HCT116 (cell line): Measurements from ENCODE around the gene ARL6. TPM values are rescaled to one million over a fixed set of nuclear protein-coding genes. Genes with fewer than 3 reads are reported as not detected.
A peak's percentile ranks its signal among the peaks of the same experiment; 100 is the strongest.

Experiments
- ATAC-seq: fragments of 200-7000 bp; cut with Tn5 transposase; 2 replicates; pipeline ENCODE4 v1.9.1; 2020; ENCODE audit warnings: mild to moderate bottlenecking, moderate library complexity
- Bru-seq: library from RNA; stranded (reverse); fragments of 400-500 nt; gene quantifications from one replicate; lab custom pipeline; 2021; lab: Mats Ljungman, UMichigan
- BruChase-seq, 2 experiments: library from RNA; stranded (reverse); fragments of 400-500 nt; gene quantifications; one replicate each; lab custom pipeline; 2021; lab: Mats Ljungman, UMichigan
- BruUV-seq: library from RNA; stranded (reverse); fragments of 400-500 nt; replicated peaks from 2 replicates; lab custom pipeline; 2021; lab: Mats Ljungman, UMichigan
- CTCF ChIA-PET: fragments of 300-600 bp; sonication (Branson Sonifier 250); formaldehyde crosslinking; loops from one replicate; lab custom pipeline; 2021; ENCODE audit warnings: antibody characterized with exemption; lab: Charles Lee
- POLR2A ChIA-PET: fragments of 300-600, 350-600 bp; sonication (Branson Sonifier 250); formaldehyde crosslinking; loops from one replicate; lab custom pipeline; 2021; ENCODE audit warnings: antibody characterized with exemption; lab: Charles Lee
- RAD21 ChIA-PET, 2 experiments: fragments of 300-600 bp; sonication (Branson Sonifier 250); formaldehyde crosslinking; loops; one replicate each; lab custom pipeline; 2023; ENCODE audit warnings: low total read pairs in 2 of 2; ENCODE audit not compliant: uncharacterized antibody in 2 of 2, unreplicated experiment in 2 of 2, low non-redundant PET in 1 of 2; lab: Charles Lee
- DNase-seq: peaks from one replicate; pipeline ENCODE4 v3.0.0-alpha.2; 2010; ENCODE audit warnings: low read depth, low spot score
- H2AFZ ChIP-seq: fragments of 200-600 bp; shearing (Covaris generic), sonication (generic); 2 replicates; pipeline ENCODE4 v1.6.1; 2017; ENCODE audit warnings: low read depth, mixed run types, mixed read lengths, antibody characterized with exemption, low read length; ENCODE audit not compliant: poor library complexity, severe bottlenecking
- H3K27ac ChIP-seq: 2 replicates; pipeline ENCODE4 v1.5.1; 2012; ENCODE audit warnings: low read depth, low read length
- H3K27me3 ChIP-seq: fragments of 200-600 bp; sonication (generic); 2 replicates; pipeline ENCODE4 v1.6.1; 2016; ENCODE audit warnings: mixed run types, low read length, mixed read lengths; ENCODE audit not compliant: insufficient read depth
- H3K36me3 ChIP-seq, 2 experiments: fragments of 200-500 bp in 1 of 2; fragments of 200-600 bp in 1 of 2; sonication (Bioruptor generic) in 1 of 2; sonication (generic) in 1 of 2; 2 replicates each; pipeline versions ENCODE4 v1.5.1 to v1.6.1; 2014 to 2016; ENCODE audit warnings: low read length in 2 of 2, inconsistent platforms in 1 of 2, mixed read lengths in 1 of 2, mixed run types in 1 of 2; ENCODE audit not compliant: insufficient read depth in 2 of 2, control insufficient read depth in 1 of 2
- H3K4me1 ChIP-seq, 2 experiments: fragments of 200-600 bp in 1 of 2; sonication (generic) in 1 of 2; 2 replicates each; pipeline versions ENCODE4 v1.5.1 to v1.6.1; 2012 to 2017; ENCODE audit warnings: low read length in 2 of 2, inconsistent platforms in 1 of 2, mild to moderate bottlenecking in 1 of 2, mixed read lengths in 1 of 2, mixed run types in 1 of 2, moderate library complexity in 1 of 2; ENCODE audit not compliant: insufficient read depth in 2 of 2, control insufficient read depth in 1 of 2
- H3K4me2 ChIP-seq: fragments of 200-600 bp; sonication (generic); 2 replicates; pipeline ENCODE4 v1.6.1; 2017; ENCODE audit warnings: mixed run types, low read length, mixed read lengths
- H3K4me3 ChIP-seq, 2 experiments: fragments of 200-600 bp in 1 of 2; sonication (generic) in 1 of 2; replicated peaks in 1 of 2; 2 replicates each; pipeline ENCODE4 v1.5.1; 2011 to 2016; ENCODE audit warnings: low read length in 2 of 2, control low read depth in 1 of 2, low read depth in 1 of 2, mild to moderate bottlenecking in 1 of 2, mixed read lengths in 1 of 2, mixed run types in 1 of 2
- H3K79me2 ChIP-seq: fragments of 200-600 bp; sonication (generic); 2 replicates; pipeline ENCODE4 v1.6.1; 2017; ENCODE audit warnings: mild to moderate bottlenecking, mixed run types, low read length, moderate library complexity, mixed read lengths; ENCODE audit not compliant: insufficient read depth
- H3K9ac ChIP-seq: fragments of 200-600 bp; sonication (generic); 2 replicates; pipeline ENCODE4 v1.6.1; 2016; ENCODE audit warnings: low read length, mixed read lengths
- H3K9me2 ChIP-seq: fragments of 200-600 bp; sonication (generic), shearing (Covaris generic); 2 replicates; pipeline ENCODE4 v1.6.1; 2017; ENCODE audit warnings: mixed run types, mild to moderate bottlenecking, moderate library complexity; ENCODE audit not compliant: insufficient read depth
- H3K9me3 ChIP-seq, 2 experiments: fragments of 200-500 bp in 1 of 2; fragments of 200-600 bp in 1 of 2; sonication (Bioruptor generic) in 1 of 2; sonication (generic) in 1 of 2; 2 replicates each; pipeline ENCODE4 v1.6.1; 2014 to 2017; ENCODE audit warnings: low read length in 2 of 2, mixed read lengths in 2 of 2, inconsistent platforms in 1 of 2, low read depth in 1 of 2, mild to moderate bottlenecking in 1 of 2, mixed run types in 1 of 2, moderate library complexity in 1 of 2; ENCODE audit not compliant: control insufficient read depth in 1 of 2, insufficient read depth in 1 of 2
- H4K20me1 ChIP-seq: fragments of 200-600 bp; sonication (generic), shearing (Covaris generic); 2 replicates; pipeline ENCODE4 v1.6.1; 2017; ENCODE audit warnings: mixed run types, mild to moderate bottlenecking, moderate library complexity; ENCODE audit not compliant: insufficient read depth
- CBX3 ChIP-seq: IDR thresholded peaks from 2 replicates; pipeline ENCODE4 v1.6.1; 2012; ENCODE audit warnings: low read depth
- CEBPB ChIP-seq: IDR thresholded peaks from 2 replicates; pipeline ENCODE4 v1.6.1; 2012; ENCODE audit warnings: low read depth
- EGR1 ChIP-seq: IDR thresholded peaks from 2 replicates; pipeline ENCODE4 v1.6.1; 2012; ENCODE audit warnings: low read depth
- ELF1 ChIP-seq: IDR thresholded peaks from 2 replicates; pipeline ENCODE4 v1.6.1; 2012; ENCODE audit warnings: low read depth, borderline replicate concordance
- EZH2 ChIP-seq: fragments of 200-600 bp; sonication (generic); IDR thresholded peaks from 2 replicates; pipeline ENCODE4 v1.6.1; 2017; ENCODE audit warnings: antibody characterized with exemption, mixed run types
- EZH2phosphoT487 ChIP-seq: fragments of 200-600 bp; IDR thresholded peaks from 2 replicates; pipeline ENCODE4 v1.6.1; 2018; ENCODE audit warnings: antibody characterized with exemption, borderline replicate concordance
- POLR2AphosphoS5 ChIP-seq: IDR thresholded peaks from 2 replicates; pipeline ENCODE4 v1.6.1; 2011; ENCODE audit warnings: mild to moderate bottlenecking, low read depth, low read length, moderate library complexity
- RAD21 ChIP-seq: IDR thresholded peaks from 2 replicates; pipeline ENCODE4 v1.6.1; 2012; ENCODE audit warnings: low read depth, mild to moderate bottlenecking
- SIN3A ChIP-seq: IDR thresholded peaks from 2 replicates; pipeline ENCODE4 v1.6.1; 2012; ENCODE audit warnings: low read depth
- SP1 ChIP-seq: IDR thresholded peaks from 2 replicates; pipeline ENCODE4 v1.6.1; 2012; ENCODE audit warnings: low read depth
- YY1 ChIP-seq: IDR thresholded peaks from 2 replicates; pipeline ENCODE4 v1.6.1; 2011; ENCODE audit warnings: low read length, low read depth, moderate library complexity, mild to moderate bottlenecking; ENCODE audit not compliant: insufficient replicate concordance; ENCODE audit errors: extremely low read depth
- intact Hi-C: fragments of 100-400 bp; cut with micrococcal nuclease; formaldehyde crosslinking; loops from 2 replicates; pipeline ENCODE4 v1.10.0; 2022
- long read RNA-seq: library from polyadenylated mRNA; unstranded; transcript quantifications from one replicate; pipeline ENCODE4 v2.0.0, GENCODE V29; 2021; ENCODE audit not compliant: unreplicated experiment
- polyA plus RNA-seq: library from polyadenylated mRNA; unstranded; fragments of >200 nt; gene quantifications from 2 replicates; pipeline ENCODE4 v1.2.1, GENCODE V29; 2012; ENCODE audit warnings: missing spikeins
- total RNA-seq: library from RNA; stranded (reverse); gene quantifications from one replicate; pipeline ENCODE4 v1.2.1, GENCODE V29; 2021; ENCODE audit not compliant: unreplicated experiment
- TF ChIP-seq, protein P1 (sequence below): IDR thresholded peaks from 2 replicates; pipeline ENCODE4 v1.6.1; 2012
- TF ChIP-seq, protein P2 (sequence below): IDR thresholded peaks from 2 replicates; pipeline ENCODE4 v1.6.1; 2011; ENCODE audit warnings: mild to moderate bottlenecking, low read length, moderate library complexity; ENCODE audit not compliant: insufficient replicate concordance; ENCODE audit errors: extremely low read depth
- TF ChIP-seq, protein P3 (sequence below): IDR thresholded peaks from 2 replicates; pipeline ENCODE4 v1.6.1; 2012; ENCODE audit warnings: low read depth
- TF ChIP-seq, protein P4 (sequence below): IDR thresholded peaks from 2 replicates; pipeline ENCODE4 v1.6.1; 2012

Gene ARL6, protein sequence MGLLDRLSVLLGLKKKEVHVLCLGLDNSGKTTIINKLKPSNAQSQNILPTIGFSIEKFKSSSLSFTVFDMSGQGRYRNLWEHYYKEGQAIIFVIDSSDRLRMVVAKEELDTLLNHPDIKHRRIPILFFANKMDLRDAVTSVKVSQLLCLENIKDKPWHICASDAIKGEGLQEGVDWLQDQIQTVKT
- total RNA-seq (2.9 TPM), Bru-seq, nascent RNA (percentile 34 among the genes with signal in this experiment), BruChase-seq, experiment 1, labeled RNA remaining after a 6-hour chase (percentile 43 among the genes with signal in this experiment), BruChase-seq, experiment 2, labeled RNA remaining after a 2-hour chase (percentile 47 among the genes with signal in this experiment)
- polyA plus RNA-seq = 0.80 and 1.4 TPM in 2 replicates
- long read RNA-seq, full-length matches to known transcripts = 5 of 7 reads
- long read RNA-seq, partial matches to known transcripts = 0 of 7 reads
- long read RNA-seq, other reads (novel, unspliced or antisense) = 2 of 7 reads

DNA sequence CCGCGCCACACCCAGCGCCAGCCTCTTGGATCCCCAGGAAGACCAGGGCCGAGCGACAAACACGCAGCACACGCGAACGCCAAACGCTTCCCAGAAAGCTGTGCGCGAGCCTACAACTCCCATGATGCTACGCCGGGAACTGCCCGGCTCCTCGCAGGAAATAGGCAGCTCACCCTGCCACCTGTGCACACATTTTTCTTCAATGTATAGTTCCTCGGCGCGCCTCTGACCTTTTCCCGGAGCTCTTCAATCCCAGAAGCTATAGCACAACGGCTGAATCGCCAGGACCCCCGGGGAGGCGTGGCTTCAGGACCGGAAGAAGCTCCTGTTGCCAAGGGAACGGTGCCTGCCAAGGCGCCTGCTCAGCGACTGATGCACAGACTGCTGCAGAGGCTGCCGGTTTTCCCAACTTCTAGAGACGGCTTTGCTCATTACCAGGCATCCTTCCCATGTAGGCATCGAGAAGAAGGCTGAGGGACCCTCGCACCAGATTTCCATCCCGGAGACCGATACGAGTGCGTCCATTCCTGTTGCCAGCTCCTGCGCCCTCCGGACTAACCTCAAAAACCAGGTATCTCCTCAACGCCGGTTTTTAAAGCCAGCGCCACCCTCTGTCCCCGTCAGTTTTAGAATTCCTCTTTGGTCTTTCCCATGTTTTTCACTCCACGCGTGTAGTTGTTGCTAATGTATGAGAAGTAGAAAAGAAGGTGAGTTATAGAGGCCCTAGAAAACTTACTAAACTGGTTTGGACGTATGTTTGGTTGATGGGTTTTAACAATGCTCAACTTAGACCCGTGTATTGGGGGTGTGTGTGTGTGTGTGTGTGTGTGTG, at the start of gene ARL6:
TSS of gene ARL6 (plus strand) at position 352 of the 832 bp plus-strand sequence. CDS start 3,350 bp downstream, outside the sequence.
- H3K36me3 ChIP-seq = no peaks in the 10 kb centered on the region
- H4K20me1 ChIP-seq = no peaks in the 10 kb centered on the region
- H3K9me2 ChIP-seq = no peaks in the 10 kb centered on the region
- peak within 1 kb of the TSS; percentile 47 for H3K9ac ChIP-seq
- TF ChIP-seq ELF1 (peak; percentile 49; the same call in 1 of the 2 replicates), POLR2AphosphoS5 (peak; percentile 50; the same call in 1 of the 2 replicates), EZH2phosphoT487 (no peak), EZH2 (no peak), YY1 (no peak), SIN3A (no peak), CEBPB (no peak), CBX3 (no peak), RAD21 (no peak), SP1 (no peak), EGR1 (no peak)
- TF ChIP-seq, protein P1, sequence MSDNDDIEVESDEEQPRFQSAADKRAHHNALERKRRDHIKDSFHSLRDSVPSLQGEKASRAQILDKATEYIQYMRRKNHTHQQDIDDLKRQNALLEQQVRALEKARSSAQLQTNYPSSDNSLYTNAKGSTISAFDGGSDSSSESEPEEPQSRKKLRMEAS = peak; percentile 45
- TF ChIP-seq, protein P2, sequence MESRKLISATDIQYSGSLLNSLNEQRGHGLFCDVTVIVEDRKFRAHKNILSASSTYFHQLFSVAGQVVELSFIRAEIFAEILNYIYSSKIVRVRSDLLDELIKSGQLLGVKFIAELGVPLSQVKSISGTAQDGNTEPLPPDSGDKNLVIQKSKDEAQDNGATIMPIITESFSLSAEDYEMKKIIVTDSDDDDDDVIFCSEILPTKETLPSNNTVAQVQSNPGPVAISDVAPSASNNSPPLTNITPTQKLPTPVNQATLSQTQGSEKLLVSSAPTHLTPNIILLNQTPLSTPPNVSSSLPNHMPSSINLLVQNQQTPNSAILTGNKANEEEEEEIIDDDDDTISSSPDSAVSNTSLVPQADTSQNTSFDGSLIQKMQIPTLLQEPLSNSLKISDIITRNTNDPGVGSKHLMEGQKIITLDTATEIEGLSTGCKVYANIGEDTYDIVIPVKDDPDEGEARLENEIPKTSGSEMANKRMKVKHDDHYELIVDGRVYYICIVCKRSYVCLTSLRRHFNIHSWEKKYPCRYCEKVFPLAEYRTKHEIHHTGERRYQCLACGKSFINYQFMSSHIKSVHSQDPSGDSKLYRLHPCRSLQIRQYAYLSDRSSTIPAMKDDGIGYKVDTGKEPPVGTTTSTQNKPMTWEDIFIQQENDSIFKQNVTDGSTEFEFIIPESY = no peak
- TF ChIP-seq, protein P3, sequence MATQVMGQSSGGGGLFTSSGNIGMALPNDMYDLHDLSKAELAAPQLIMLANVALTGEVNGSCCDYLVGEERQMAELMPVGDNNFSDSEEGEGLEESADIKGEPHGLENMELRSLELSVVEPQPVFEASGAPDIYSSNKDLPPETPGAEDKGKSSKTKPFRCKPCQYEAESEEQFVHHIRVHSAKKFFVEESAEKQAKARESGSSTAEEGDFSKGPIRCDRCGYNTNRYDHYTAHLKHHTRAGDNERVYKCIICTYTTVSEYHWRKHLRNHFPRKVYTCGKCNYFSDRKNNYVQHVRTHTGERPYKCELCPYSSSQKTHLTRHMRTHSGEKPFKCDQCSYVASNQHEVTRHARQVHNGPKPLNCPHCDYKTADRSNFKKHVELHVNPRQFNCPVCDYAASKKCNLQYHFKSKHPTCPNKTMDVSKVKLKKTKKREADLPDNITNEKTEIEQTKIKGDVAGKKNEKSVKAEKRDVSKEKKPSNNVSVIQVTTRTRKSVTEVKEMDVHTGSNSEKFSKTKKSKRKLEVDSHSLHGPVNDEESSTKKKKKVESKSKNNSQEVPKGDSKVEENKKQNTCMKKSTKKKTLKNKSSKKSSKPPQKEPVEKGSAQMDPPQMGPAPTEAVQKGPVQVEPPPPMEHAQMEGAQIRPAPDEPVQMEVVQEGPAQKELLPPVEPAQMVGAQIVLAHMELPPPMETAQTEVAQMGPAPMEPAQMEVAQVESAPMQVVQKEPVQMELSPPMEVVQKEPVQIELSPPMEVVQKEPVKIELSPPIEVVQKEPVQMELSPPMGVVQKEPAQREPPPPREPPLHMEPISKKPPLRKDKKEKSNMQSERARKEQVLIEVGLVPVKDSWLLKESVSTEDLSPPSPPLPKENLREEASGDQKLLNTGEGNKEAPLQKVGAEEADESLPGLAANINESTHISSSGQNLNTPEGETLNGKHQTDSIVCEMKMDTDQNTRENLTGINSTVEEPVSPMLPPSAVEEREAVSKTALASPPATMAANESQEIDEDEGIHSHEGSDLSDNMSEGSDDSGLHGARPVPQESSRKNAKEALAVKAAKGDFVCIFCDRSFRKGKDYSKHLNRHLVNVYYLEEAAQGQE = no peak
- TF ChIP-seq, protein P4, sequence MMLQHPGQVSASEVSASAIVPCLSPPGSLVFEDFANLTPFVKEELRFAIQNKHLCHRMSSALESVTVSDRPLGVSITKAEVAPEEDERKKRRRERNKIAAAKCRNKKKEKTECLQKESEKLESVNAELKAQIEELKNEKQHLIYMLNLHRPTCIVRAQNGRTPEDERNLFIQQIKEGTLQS = no peak
- ATAC-seq (peak; percentile 93), DNase-seq (peak; percentile 60)
- no peaks in the 10 kb centered on the region for H3K79me2 ChIP-seq
- no peaks in the 10 kb centered on the region for H3K27me3 ChIP-seq
- H3K4me1 ChIP-seq = peaks cover 0 to 3% of the 10 kb centered on the region in 2 experiments; a peak in 1 of 4 replicates
- peak within 1 kb of the TSS; percentile 70 for H3K4me2 ChIP-seq
- POLR2A ChIA-PET = no interaction called here
- intact Hi-C loops = no loop called here
- RAD21 ChIA-PET = no interaction called here
- CTCF ChIA-PET = interaction anchor here (0.6 to 0.8 kb wide), 2 partner anchors 9 to 167 kb away, joined by 3 read pairs; no protein-coding TSS in a partner anchor
- BruUV-seq = no TSS peak
- no peaks in the 10 kb centered on the region for H3K9me3 ChIP-seq
- H3K4me3 ChIP-seq = peak within 1 kb of the TSS; percentile 61 to 63
- peak within 1 kb of the TSS; percentile 46 for H2AFZ ChIP-seq
- H3K27ac ChIP-seq = peak within 1 kb of the TSS; percentile 40
